Hepatocyte (in vitro differentiated cells): Measurements from ENCODE around the gene SUSD3. TPM values are rescaled to one million over a fixed set of nuclear protein-coding genes. Genes with fewer than 3 reads are reported as not detected.

ENCODE experiments used
- DNase-seq: peaks from one replicate; pipeline ENCODE4 v3.0.0-alpha.2; 2016; ENCODE audit warnings: low spot score
- H2AFZ ChIP-seq: fragments of 200-600 bp; sonication (generic); 2 replicates; pipeline ENCODE4 v1.6.0; 2016; ENCODE audit warnings: antibody characterized with exemption, mild to moderate bottlenecking
- H3K27ac ChIP-seq: fragments of 200-600 bp; sonication (generic); 2 replicates; pipeline ENCODE4 v1.5.1; 2016; ENCODE audit warnings: mild to moderate bottlenecking
- H3K27me3 ChIP-seq: fragments of 200-600 bp; sonication (generic); 2 replicates; pipeline ENCODE4 v1.6.1; 2016
- H3K36me3 ChIP-seq: fragments of 200-600 bp; sonication (generic); replicated peaks from 2 replicates; pipeline ENCODE4 v1.5.1; 2016; ENCODE audit warnings: low read depth; ENCODE audit not compliant: insufficient read depth
- H3K4me1 ChIP-seq: fragments of 200-600 bp; sonication (generic); 2 replicates; pipeline ENCODE4 v1.5.1; 2016; ENCODE audit warnings: mild to moderate bottlenecking, moderate library complexity; ENCODE audit not compliant: insufficient read depth
- H3K4me2 ChIP-seq: fragments of 200-600 bp; sonication (generic); 2 replicates; pipeline ENCODE4 v1.6.0; 2016
- H3K4me3 ChIP-seq: fragments of 200-600 bp; sonication (generic); 2 replicates; pipeline ENCODE4 v1.5.1; 2016; ENCODE audit warnings: mild to moderate bottlenecking
- H3K79me2 ChIP-seq: fragments of 200-600 bp; sonication (generic); 2 replicates; pipeline ENCODE4 v1.6.0; 2017; ENCODE audit warnings: mild to moderate bottlenecking
- H3K9me2 ChIP-seq: fragments of 200-600 bp; sonication (generic); replicated peaks from 2 replicates; pipeline ENCODE4 v1.6.0; 2017; ENCODE audit warnings: mild to moderate bottlenecking; ENCODE audit not compliant: insufficient read depth
- H3K9me3 ChIP-seq: fragments of 200-600 bp; sonication (generic); 2 replicates; pipeline ENCODE4 v1.5.1; 2016; ENCODE audit warnings: low read depth, mild to moderate bottlenecking
- H4K20me1 ChIP-seq: fragments of 200-600 bp; sonication (generic); 2 replicates; pipeline ENCODE4 v1.6.0; 2016; ENCODE audit warnings: mild to moderate bottlenecking; ENCODE audit not compliant: insufficient read depth, poor library complexity, severe bottlenecking
- EZH2 ChIP-seq: fragments of 200-600 bp; sonication (generic); IDR thresholded peaks from 2 replicates; pipeline ENCODE4 v1.6.1; 2016; ENCODE audit warnings: antibody characterized with exemption, mild to moderate bottlenecking, borderline replicate concordance
- EZH2phosphoT487 ChIP-seq: fragments of 200-600 bp; sonication (generic); IDR thresholded peaks from one replicate; pipeline ENCODE4 v1.6.1; 2018; ENCODE audit warnings: antibody characterized with exemption, mild to moderate bottlenecking, low read depth, moderate library complexity; ENCODE audit not compliant: unreplicated experiment, severe bottlenecking
- WGBS: methylation state at CpG from one replicate; pipeline ENCODE4 v1.1.6; 2016; ENCODE audit warnings: low lambda C conversion rate; ENCODE audit errors: missing lambda C conversion rate; 5-methylcytosine and 5-hydroxymethylcytosine counted together
- polyA plus RNA-seq: library from polyadenylated mRNA; unstranded; fragments of >200 nt; fragmentation: Nextera tagmentation; extraction: Ambion mirVana; gene quantifications from 2 replicates; pipeline ENCODE4 v1.2.1, GENCODE V29; 2016
- total RNA-seq: library from RNA; depleted of rRNA; stranded (reverse); fragments of >200 nt; gene quantifications from 2 replicates; pipeline ENCODE4 v1.2.3, GENCODE V29; 2014
- TF ChIP-seq, protein P1 (sequence below): fragments of 200-600 bp; sonication (generic); IDR thresholded peaks from 2 replicates; pipeline ENCODE4 v1.5.1; 2016; ENCODE audit warnings: antibody characterized with exemption, mild to moderate bottlenecking; ENCODE audit not compliant: poor library complexity

SUSD3 gene
- total and polyA plus RNA-seq, 2 experiments from 2014 or later = 11.4 to 17.3 TPM

DNA sequence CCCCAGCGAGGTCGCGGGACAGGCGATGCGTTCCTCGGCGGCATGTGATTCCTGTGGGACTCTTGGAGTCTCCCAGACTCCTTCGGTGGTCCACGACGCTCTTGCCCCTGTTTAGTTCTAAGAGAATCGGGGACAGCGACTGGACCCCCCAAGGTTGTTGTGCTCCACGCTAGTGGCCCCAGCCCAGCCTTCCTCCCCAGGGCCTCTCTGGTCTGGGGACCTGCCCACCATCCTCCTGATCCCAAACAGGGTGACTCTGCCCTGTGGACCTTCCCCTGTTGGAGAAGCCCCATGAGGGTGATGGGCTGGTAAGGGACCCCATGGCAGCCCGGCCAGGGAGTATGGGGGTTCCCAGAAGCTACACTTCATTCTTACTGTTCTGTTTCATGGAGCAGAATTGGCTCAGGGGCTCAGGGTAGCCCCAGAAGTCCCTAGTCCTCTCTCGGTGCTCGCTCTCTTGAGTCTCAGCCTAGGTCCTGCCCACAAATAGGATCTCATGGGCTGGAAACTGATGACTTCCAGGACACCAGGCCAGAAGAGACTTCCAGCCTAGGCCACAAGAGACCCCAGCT, 38.4 kb downstream of the SUSD3 start:
- Histone ChIP-seq H3K9me2 (no peaks in the 10 kb centered on the region), H3K4me3 (peak overlapping the region; percentile 81), H3K27ac (peak overlapping the region; percentile 85), H3K9me3 (no peaks in the 10 kb centered on the region), H3K4me1 (peaks cover 34% of the 10 kb centered on the region), H2AFZ (peak overlapping the region; percentile 66), H3K79me2 (peaks cover 54% of the 10 kb centered on the region), H3K36me3 (no peaks in the 10 kb centered on the region), H4K20me1 (no peaks in the 10 kb centered on the region), H3K4me2 (peak overlapping the region; percentile 99), H3K27me3 (no peaks in the 10 kb centered on the region)
- WGBS = 28% methylated on average over 16 of the region's 16 CpGs
- TF ChIP-seq EZH2phosphoT487 = no peak
- no peak for TF ChIP-seq EZH2
- TF ChIP-seq, protein P1, sequence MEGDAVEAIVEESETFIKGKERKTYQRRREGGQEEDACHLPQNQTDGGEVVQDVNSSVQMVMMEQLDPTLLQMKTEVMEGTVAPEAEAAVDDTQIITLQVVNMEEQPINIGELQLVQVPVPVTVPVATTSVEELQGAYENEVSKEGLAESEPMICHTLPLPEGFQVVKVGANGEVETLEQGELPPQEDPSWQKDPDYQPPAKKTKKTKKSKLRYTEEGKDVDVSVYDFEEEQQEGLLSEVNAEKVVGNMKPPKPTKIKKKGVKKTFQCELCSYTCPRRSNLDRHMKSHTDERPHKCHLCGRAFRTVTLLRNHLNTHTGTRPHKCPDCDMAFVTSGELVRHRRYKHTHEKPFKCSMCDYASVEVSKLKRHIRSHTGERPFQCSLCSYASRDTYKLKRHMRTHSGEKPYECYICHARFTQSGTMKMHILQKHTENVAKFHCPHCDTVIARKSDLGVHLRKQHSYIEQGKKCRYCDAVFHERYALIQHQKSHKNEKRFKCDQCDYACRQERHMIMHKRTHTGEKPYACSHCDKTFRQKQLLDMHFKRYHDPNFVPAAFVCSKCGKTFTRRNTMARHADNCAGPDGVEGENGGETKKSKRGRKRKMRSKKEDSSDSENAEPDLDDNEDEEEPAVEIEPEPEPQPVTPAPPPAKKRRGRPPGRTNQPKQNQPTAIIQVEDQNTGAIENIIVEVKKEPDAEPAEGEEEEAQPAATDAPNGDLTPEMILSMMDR = no peak
- DNase-seq = no peak

DNA sequence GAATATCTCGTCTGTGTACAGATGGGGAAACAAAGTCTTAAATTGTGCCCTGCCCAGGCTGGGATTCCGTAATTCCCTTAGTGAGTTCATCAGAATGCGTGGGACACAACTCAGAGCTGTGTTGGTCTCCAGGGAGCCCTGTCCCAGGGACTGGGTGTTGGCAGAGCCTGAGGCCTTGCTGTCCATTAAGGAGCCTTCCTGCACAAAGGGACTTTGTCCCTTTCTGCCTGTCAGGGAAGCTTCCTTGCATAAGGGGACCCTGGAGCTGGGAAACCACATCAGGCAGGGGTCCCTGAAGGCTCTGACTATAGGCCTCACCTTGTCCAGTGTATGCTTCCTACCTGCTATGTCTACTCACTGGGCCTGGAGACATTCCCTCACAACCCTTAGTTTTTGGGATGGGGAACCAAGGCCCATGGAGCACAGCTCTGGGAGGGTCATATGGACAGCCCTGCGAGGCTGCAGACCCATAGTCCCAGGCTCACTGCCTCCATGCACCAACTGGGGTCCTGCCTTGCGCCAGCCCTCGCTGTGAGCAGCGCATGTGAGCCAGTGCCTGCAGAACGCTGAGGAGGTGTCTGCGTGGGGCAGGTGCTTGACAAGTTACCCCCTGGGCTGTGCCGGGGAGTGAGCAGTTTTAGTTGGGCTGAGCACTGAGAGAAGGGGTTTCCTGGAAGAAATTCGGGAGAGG, 39.2 kb downstream of the SUSD3 start:
- DNase-seq = no peak
- Histone ChIP-seq H2AFZ (no peak overlapping the region), H3K27ac (peak overlapping the region; percentile 85), H3K9me3 (no peaks in the 10 kb centered on the region), H4K20me1 (no peaks in the 10 kb centered on the region), H3K36me3 (no peaks in the 10 kb centered on the region), H3K9me2 (no peaks in the 10 kb centered on the region), H3K79me2 (peaks cover 62% of the 10 kb centered on the region), H3K4me1 (peaks cover 34% of the 10 kb centered on the region), H3K27me3 (no peaks in the 10 kb centered on the region), H3K4me3 (peak overlapping the region; percentile 81), H3K4me2 (peak overlapping the region; percentile 99)
- TF ChIP-seq, protein P1 = no peak
- TF ChIP-seq EZH2phosphoT487 (no peak), EZH2 (no peak)
- 83% methylated on average over 11 of the region's 11 CpGs for WGBS

DNA sequence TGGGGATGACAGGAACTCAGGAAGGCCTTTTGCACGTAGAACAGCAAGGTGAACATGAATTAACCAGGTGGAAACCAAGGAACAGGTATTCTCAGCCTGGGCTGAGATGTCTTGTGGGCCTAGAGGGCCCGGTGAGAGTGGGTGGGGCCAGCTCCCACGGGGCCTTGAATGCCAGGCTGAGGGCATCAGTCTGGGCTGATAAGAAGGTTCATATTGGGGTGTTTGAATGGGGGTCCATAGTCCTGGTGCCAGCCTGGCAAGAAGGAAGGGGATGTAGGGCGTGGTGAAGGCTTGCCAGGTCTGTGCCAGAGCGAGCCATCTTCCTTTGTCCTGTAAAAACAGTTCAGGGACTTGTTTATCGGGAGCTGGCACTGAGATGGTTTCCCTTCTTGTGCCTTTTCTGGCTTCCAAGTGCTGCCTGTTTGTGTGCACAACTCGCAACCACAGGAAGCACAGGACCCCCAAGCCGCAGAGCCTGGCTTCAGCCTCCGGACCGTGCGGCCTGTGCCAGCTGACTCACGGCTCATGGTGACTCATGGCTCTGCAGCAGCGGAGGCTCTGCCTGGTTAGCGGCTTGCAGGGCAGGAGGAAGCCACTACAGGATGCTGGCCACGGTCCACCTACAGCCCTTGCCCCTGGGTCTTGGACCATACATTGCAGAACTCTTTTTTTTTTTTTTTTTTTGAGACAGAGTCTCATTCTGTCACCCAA, 39.9 kb downstream of the SUSD3 start:
- WGBS = 71% methylated on average over 15 of the region's 15 CpGs
- no peak overlapping the region for H2AFZ ChIP-seq
- peaks cover 69% of the 10 kb centered on the region for H3K79me2 ChIP-seq
- no peaks in the 10 kb centered on the region for H3K9me3 ChIP-seq
- peak; percentile 82 for DNase-seq
- peaks cover 27% of the 10 kb centered on the region for H3K4me1 ChIP-seq
- H3K9me2 ChIP-seq = no peaks in the 10 kb centered on the region
- H3K4me3 ChIP-seq = no peak overlapping the region
- no peaks in the 10 kb centered on the region for H3K27me3 ChIP-seq
- H3K36me3 ChIP-seq = no peaks in the 10 kb centered on the region
- peak overlapping the region; percentile 85 for H3K27ac ChIP-seq
- peak overlapping the region; percentile 99 for H3K4me2 ChIP-seq
- TF ChIP-seq, protein P1 = no peak
- TF ChIP-seq EZH2 (no peak), EZH2phosphoT487 (no peak)
- H4K20me1 ChIP-seq = no peaks in the 10 kb centered on the region
